ENCODE data around the gene INTS11.

Gene INTS11

GRCh38 chr1:1272341-1273208 lies 51.9 kb downstream of the INTS11 start:
- TF ChIP-seq CTCF (IDR thresholded peaks at IDR 0.05), result no peak

GRCh38 chr1:1270813-1271212 lies 53.6 kb downstream of the INTS11 start:
- TF ChIP-seq CTCF (IDR thresholded peaks at IDR 0.05), result no peak

- no peak for TF ChIP-seq CTCF (IDR thresholded peaks at IDR 0.05)
These were observed 56.2 kb downstream of the INTS11 start for GRCh38 chr1:1268284-1268682.

GRCh38 chr1:1267488-1268283 lies 56.8 kb downstream of the INTS11 start:
- no peak for TF ChIP-seq CTCF (IDR thresholded peaks at IDR 0.05)

GRCh38 chr1:1264868-1265272 lies 59.6 kb downstream of the INTS11 start:
- TF ChIP-seq CTCF (IDR thresholded peaks at IDR 0.05), result no peak

GRCh38 chr1:1264026-1264425 lies 60.4 kb downstream of the INTS11 start:
- no peak for TF ChIP-seq CTCF (IDR thresholded peaks at IDR 0.05)

- TF ChIP-seq CTCF (IDR thresholded peaks at IDR 0.05), result no peak
These were observed 61.7 kb downstream of the INTS11 start for GRCh38 chr1:1262758-1263157.
